Gastroesophageal sphincter (tissue), 4 donors: ENCODE data around the gene TDP1. TPM values are rescaled to one million over a fixed set of nuclear protein-coding genes. Genes with fewer than 3 reads are reported as not detected.

Experiments used
- ATAC-seq: fragments of 150-250 bp; one replicate; pipeline ENCODE4 v1.9.1; 2016; ENCODE audit warnings: mild to moderate bottlenecking, moderate library complexity
- H3K27ac ChIP-seq, 4 donors: fragments of 200-600 bp; sonication (generic) in 3 of 4; 1 replicate in 3 of 4; 2 replicates in 1 of 4; pipeline ENCODE4 v1.5.1; 2016 to 2019
- H3K27me3 ChIP-seq: fragments of 200-600 bp; sonication (generic); one replicate; pipeline ENCODE4 v1.5.1; 2019
- H3K36me3 ChIP-seq, 2 donors: fragments of 200-600 bp; sonication (generic); one replicate each; pipeline ENCODE4 v1.5.1; 2019; ENCODE audit warnings: control low read depth in 1 of 2
- H3K4me1 ChIP-seq, 3 donors: fragments of 200-600 bp; sonication (generic); 1 replicate in 2 of 3; 2 replicates in 1 of 3; pipeline ENCODE4 v1.5.1; 2016 to 2019; ENCODE audit warnings: control low read depth in 2 of 3
- H3K4me3 ChIP-seq, 2 donors: fragments of 200-600 bp; sonication (generic); one replicate each; pipeline ENCODE4 v1.5.1; 2019; ENCODE audit warnings: mild to moderate bottlenecking in 1 of 2, moderate library complexity in 1 of 2
- H3K9me3 ChIP-seq, 3 donors: fragments of 200-600 bp; sonication (generic); one replicate each; pipeline ENCODE4 v1.5.1; 2017 to 2019; ENCODE audit warnings: control low read depth in 2 of 3
- EP300 ChIP-seq: sonication (generic); formaldehyde crosslinking; IDR thresholded peaks from one replicate; pipeline ENCODE4 v1.6.1; 2017; ENCODE audit warnings: antibody characterized with exemption, mild to moderate bottlenecking
- POLR2A ChIP-seq, 2 donors: fragments of 450-650 bp; IDR thresholded peaks; one replicate each; pipeline ENCODE4 v1.6.1; 2017; ENCODE audit warnings: antibody characterized with exemption in 2 of 2, mild to moderate bottlenecking in 2 of 2, moderate library complexity in 1 of 2
- POLR2AphosphoS5 ChIP-seq: sonication (generic); formaldehyde crosslinking; IDR thresholded peaks from one replicate; pipeline ENCODE4 v1.6.1; 2017; ENCODE audit warnings: antibody characterized with exemption
- WGBS, 2 donors: methylation state at CpG; one replicate each; pipeline ENCODE4 v1.1.5; 2018; ENCODE audit warnings: low coverage in 1 of 2; 5-methylcytosine and 5-hydroxymethylcytosine counted together
- total RNA-seq, 4 donors: library from RNA; depleted of rRNA; stranded (reverse); fragments of >200 nt; gene quantifications; one replicate each; pipeline ENCODE4 v1.1.0, GENCODE V29; 2016
- TF ChIP-seq, protein P1 (sequence below), 4 experiments: fragments of 200-600 bp in 2 of 4; fragments of 450-650 bp in 2 of 4; sonication (generic) in 1 of 4; IDR thresholded peaks; one replicate each; pipeline ENCODE4 v1.5.1; 2017 to 2019; ENCODE audit warnings: antibody characterized with exemption in 4 of 4, mild to moderate bottlenecking in 2 of 4, moderate library complexity in 2 of 4

Gene TDP1
- total RNA-seq, 4 donors from 2014 or later, result 5.4 to 12.1 (median 10.3) TPM

DNA sequence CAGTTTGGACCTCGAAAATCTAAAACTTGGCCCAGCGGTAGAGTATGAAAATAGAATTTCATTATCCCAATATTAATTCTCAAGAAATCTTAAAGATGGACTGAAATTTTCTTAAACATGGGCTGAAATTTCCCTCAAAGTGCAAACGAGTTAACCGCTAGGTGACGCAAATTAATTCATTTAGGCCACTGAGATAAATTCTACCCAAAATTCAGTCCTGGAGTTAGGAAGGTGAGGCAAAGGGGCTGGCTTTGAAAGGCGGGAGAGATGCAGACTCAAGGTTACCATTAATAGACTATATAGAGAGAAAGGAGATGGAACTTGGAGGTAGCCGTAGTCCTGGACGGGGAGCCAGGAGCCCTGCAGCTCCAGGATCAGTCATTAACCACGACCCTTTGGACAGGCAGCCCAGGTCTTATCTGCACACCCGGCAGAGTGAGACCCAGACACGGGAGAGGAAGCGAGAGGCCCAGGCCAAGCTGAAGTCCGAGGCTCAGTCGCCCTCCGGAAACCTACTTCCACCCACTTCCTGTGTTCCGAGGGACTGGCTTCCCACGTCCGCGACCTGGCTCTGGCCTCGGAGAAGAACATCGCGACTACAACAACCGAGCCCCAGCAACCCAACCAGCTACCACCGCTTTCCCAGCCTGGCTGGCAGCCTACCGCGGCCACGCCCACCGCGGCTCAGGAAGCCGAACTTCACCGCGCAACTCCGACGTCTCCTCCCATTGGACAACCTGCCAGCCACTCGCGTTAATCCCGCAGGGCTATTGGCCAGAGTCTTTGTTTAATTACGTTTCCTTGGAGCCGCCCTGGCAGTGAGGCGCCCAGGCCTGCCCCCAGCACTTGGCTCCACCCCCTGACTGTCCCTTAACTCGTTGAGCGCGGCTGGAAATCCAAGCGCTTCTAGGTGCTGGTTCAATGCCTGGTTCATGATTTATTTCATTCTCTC is 1.4 kb upstream of the TDP1 start, which contains the start of gene EFCAB11:
Gene EFCAB11, minus strand, starts transcription at position 661 of the 952 bp plus-strand sequence. Its CDS starts 70 bp downstream, at position 591.
- WGBS, 2 donors, result 1 to 10% methylated on average over 9 to 29 of the region's 44 CpGs
- TF ChIP-seq EP300 (no peak), POLR2AphosphoS5 (peak; percentile 45), POLR2A (IDR thresholded peaks at IDR 0.05) (peak in 1 of 2 donors; percentile 22)
- TF ChIP-seq, protein P1, sequence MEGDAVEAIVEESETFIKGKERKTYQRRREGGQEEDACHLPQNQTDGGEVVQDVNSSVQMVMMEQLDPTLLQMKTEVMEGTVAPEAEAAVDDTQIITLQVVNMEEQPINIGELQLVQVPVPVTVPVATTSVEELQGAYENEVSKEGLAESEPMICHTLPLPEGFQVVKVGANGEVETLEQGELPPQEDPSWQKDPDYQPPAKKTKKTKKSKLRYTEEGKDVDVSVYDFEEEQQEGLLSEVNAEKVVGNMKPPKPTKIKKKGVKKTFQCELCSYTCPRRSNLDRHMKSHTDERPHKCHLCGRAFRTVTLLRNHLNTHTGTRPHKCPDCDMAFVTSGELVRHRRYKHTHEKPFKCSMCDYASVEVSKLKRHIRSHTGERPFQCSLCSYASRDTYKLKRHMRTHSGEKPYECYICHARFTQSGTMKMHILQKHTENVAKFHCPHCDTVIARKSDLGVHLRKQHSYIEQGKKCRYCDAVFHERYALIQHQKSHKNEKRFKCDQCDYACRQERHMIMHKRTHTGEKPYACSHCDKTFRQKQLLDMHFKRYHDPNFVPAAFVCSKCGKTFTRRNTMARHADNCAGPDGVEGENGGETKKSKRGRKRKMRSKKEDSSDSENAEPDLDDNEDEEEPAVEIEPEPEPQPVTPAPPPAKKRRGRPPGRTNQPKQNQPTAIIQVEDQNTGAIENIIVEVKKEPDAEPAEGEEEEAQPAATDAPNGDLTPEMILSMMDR (IDR thresholded peaks at IDR 0.05), result no peak
- peaks cover 0 to 28% (median 11%) of the 10 kb centered on the region in 3 donors for H3K4me1 ChIP-seq
- H3K36me3 ChIP-seq, result peaks cover 0 to 18% of the 10 kb centered on the region in 2 donors
- peak within 1 kb of the TSS; percentile 66 to 96 (median 96) for H3K27ac ChIP-seq
- H3K9me3 ChIP-seq, result no peaks in the 10 kb centered on the region
- H3K4me3 ChIP-seq, result peak within 1 kb of the TSS; percentile 71 to 92
- peak; percentile 94 for ATAC-seq
- H3K27me3 ChIP-seq, result no peaks in the 10 kb centered on the region

- Histone ChIP-seq H3K9me3 (no peaks in the 10 kb centered on the region), H3K4me1 (peaks cover 0 to 28% (median 11%) of the 10 kb centered on the region in 3 donors), H3K27ac (peak overlapping the region; percentile 66 to 96 (median 96)), H3K4me3 (peak overlapping the region; percentile 71 to 92), H3K27me3 (no peaks in the 10 kb centered on the region), H3K36me3 (peaks cover 0 to 12% of the 10 kb centered on the region in 2 donors)
- 1 to 2% methylated on average over 7 to 16 of the region's 20 CpGs for WGBS, 2 donors
- ATAC-seq, result peak; percentile 17
- TF ChIP-seq POLR2A (IDR thresholded peaks at IDR 0.05) (no peak), POLR2AphosphoS5 (no peak), EP300 (no peak)
- TF ChIP-seq, protein P1 (IDR thresholded peaks at IDR 0.05), result no peak
Observed at GRCh38 chr14:89955022-89955744, 544 bp upstream of the TDP1 start.

GRCh38 chr14:89956661-89957009 is 908 bp downstream of the TDP1 start:
- ATAC-seq, result no peak
- Histone ChIP-seq H3K27me3 (no peaks in the 10 kb centered on the region), H3K9me3 (no peaks in the 10 kb centered on the region), H3K4me1 (peaks cover 0 to 28% (median 11%) of the 10 kb centered on the region in 3 donors), H3K4me3 (peak overlapping the region; percentile 71 to 92), H3K27ac (peak overlapping the region; percentile 80 to 96 (median 96)), H3K36me3 (peaks cover 0 to 11% of the 10 kb centered on the region in 2 donors)
- WGBS, 2 donors, result 34 to 42% methylated on average over 12 to 14 of the region's 15 CpGs
- TF ChIP-seq EP300, result no peak
- no peak for TF ChIP-seq POLR2AphosphoS5
- TF ChIP-seq POLR2A (IDR thresholded peaks at IDR 0.05), result no peak
- TF ChIP-seq, protein P1 (IDR thresholded peaks at IDR 0.05), result no peak

DNA sequence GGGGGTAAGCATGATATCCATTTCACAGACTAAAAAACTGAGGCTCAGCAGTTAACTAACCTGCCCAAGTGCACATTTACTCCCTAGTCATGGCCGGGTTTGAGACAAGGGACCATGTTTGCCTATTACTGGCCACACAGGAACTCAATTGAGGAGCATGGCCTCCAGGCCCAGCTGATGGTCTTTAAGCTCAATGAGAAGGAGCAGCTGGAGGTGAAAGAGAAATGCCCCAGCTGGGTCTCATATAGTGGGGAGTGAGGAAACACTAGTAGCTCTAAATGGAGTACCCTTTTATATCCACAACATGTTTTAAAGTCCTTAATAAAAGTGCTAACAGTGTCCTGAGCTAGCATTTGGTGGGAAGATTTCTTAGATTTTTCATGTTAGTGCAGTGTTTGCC is 1.6 kb downstream of the TDP1 start:
- WGBS, 2 donors, result 60 to 80% methylated on average over 1 of the region's 1 CpG
- Histone ChIP-seq H3K4me1 (peaks cover 0 to 28% (median 11%) of the 10 kb centered on the region in 3 donors), H3K27ac (no peak overlapping the region), H3K36me3 (peaks cover 0 to 5% of the 10 kb centered on the region in 2 donors), H3K4me3 (no peak overlapping the region), H3K9me3 (no peaks in the 10 kb centered on the region), H3K27me3 (no peaks in the 10 kb centered on the region)
- TF ChIP-seq POLR2AphosphoS5 (no peak), POLR2A (IDR thresholded peaks at IDR 0.05) (no peak)
- ATAC-seq, result no peak

DNA sequence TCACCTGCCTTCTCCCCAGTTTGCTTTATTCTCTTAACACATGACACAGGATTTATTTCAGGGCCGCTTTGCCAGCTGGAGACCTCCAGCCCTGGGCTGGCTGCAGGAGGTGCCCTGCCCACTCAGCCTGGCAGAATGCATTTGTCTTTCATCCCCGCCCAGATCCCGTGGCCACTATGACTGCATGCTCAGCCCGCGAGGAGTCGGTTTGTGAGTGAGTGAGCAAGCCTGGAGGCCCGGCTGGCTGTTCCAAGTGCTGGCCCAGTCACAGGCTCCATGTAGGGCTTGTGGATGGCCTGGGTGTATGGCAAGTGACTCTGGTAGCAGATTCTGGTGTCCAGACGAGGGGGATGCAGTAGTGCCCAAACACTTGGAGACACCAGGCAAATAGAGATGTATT is 2.1 kb downstream of the TDP1 start:
- 83 to 92% methylated on average over 1 to 2 of the region's 8 CpGs for WGBS, 2 donors
- TF ChIP-seq POLR2A (IDR thresholded peaks at IDR 0.05) (no peak), POLR2AphosphoS5 (no peak), EP300 (no peak)
- TF ChIP-seq, protein P1 (IDR thresholded peaks at IDR 0.05), result no peak
- no peak for ATAC-seq
- Histone ChIP-seq H3K27me3 (no peaks in the 10 kb centered on the region), H3K27ac (no peak overlapping the region), H3K4me3 (no peak overlapping the region), H3K4me1 (peaks cover 0 to 28% (median 11%) of the 10 kb centered on the region in 3 donors), H3K9me3 (no peaks in the 10 kb centered on the region), H3K36me3 (peaks cover 0 to 6% of the 10 kb centered on the region in 2 donors)
